PC-9 (cell line): ENCODE measurements around the gene NLGN2.

Source experiments
- CTCF ChIP-seq: fragments of 200-600 bp; sonication (generic); conservative IDR thresholded peaks from 2 replicates; pipeline ENCODE4 v1.6.1; 2017; ENCODE audit warnings: mixed run types, antibody characterized with exemption, mild to moderate bottlenecking, moderate library complexity
- EZH2 ChIP-seq: fragments of 200-600 bp; sonication (generic); IDR thresholded peaks from 2 replicates; pipeline ENCODE4 v1.8.0; 2017; ENCODE audit warnings: antibody characterized with exemption, low read depth

GRCh38 chr17:7432296-7432695, 24.7 kb downstream of the NLGN2 start:
- TF ChIP-seq CTCF (no peak), EZH2 (no peak)
